Cardiac fibroblast (primary cell): Measurements from ENCODE around the gene PRDM12.

ENCODE experiments used
- DNase-seq, 2 donors: peaks; one replicate each; pipeline versions ENCODE4 v3.0.0 to v3.0.0-alpha.2; 2010; ENCODE audit warnings: low read depth in 2 of 2
- H3K4me3 ChIP-seq, 2 donors: replicated peaks in 1 of 2; 1 replicate in 1 of 2; 2 replicates in 1 of 2; pipeline ENCODE4 v1.5.1; 2011; ENCODE audit warnings: low read depth in 2 of 2, low read length in 2 of 2, mild to moderate bottlenecking in 2 of 2, moderate library complexity in 1 of 2
- CTCF ChIP-seq: IDR thresholded peaks from one replicate; pipeline ENCODE4 v1.5.1; 2011; ENCODE audit warnings: low read depth, mild to moderate bottlenecking, low read length, inconsistent platforms

The PRDM12 gene

DNA sequence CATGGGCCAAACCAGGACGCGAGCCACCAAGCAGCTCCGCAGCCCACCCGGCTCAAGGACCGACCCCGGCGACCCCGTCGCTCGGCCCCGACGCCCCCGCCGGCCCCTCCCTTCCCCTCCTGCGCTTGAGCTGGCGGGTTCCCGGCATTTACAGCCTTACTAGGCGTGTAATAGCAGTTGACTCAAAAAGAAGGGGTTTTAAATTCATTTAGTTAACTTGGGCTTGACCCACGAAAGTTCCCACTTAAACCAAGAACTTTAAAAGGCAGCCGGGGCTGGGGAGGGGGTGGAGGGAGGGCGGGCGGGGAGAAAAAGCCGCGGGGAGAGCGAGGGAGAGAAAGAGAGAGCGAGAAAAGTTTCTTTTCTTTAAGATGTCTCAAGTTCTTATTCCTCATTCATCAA, 636 bp downstream of the PRDM12 start:
- H3K4me3 ChIP-seq, result no peak overlapping the region
- TF ChIP-seq CTCF, result no peak
- no peak for DNase-seq

DNA sequence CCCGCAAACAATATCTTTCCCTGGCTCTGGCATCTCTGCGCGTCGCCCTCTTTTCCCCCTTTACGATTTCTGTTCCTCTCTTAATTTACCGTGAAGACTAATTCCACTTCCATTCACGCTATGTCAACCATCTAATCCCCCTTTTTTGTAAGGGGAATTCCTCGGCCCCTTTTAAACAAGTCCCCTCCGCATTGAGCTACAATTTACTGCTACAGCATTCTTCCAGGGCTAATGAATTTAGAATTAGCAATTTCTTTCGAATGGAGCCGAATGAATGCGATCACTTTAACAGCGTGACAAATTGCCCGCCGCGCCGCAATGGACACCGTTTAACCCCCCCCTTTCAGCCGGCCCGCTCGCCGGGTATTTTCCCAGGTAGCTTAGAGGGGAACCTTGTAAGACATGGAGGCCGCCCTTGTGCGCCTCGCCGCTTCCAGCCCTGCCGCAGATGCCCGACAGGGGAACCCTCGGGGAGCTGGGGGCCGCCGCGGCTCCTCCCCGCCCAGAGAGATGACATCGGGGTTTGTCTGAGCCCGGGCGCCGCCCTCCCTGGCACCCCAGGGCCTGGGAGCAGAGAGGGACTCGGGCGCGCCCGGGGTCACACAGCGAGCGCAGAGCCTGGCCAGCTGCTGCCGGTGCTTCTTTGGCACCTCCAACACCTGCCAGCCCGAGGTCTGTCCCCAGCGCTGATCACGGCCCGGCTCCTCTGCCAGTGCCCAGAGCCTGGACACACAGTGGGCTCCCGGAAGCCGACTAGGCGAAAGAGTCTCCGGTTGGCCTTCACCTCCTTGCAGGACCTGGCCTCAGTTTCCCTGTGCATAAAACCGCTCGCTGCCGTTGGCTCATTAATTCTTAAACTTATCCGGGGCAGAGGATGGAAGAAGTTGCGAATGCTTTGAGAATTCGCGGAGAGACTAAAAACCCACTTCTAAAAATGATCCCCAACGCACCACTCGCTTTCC, 1.3 kb downstream of the PRDM12 start:
- DNase-seq, result no peak
- H3K4me3 ChIP-seq, result no peak overlapping the region

GRCh38 chr9:130666393-130667119, 2.2 kb downstream of the PRDM12 start:
- no peak overlapping the region for H3K4me3 ChIP-seq
- TF ChIP-seq CTCF, result no peak
- no peak for DNase-seq

More for the DNA sequence above, 1.3 kb downstream of the PRDM12 start:
- TF ChIP-seq CTCF, result no peak

GRCh38 chr9:130667120-130667435, 2.7 kb downstream of the PRDM12 start:
- no peak overlapping the region for H3K4me3 ChIP-seq
- no peak for DNase-seq
- no peak for TF ChIP-seq CTCF

DNA sequence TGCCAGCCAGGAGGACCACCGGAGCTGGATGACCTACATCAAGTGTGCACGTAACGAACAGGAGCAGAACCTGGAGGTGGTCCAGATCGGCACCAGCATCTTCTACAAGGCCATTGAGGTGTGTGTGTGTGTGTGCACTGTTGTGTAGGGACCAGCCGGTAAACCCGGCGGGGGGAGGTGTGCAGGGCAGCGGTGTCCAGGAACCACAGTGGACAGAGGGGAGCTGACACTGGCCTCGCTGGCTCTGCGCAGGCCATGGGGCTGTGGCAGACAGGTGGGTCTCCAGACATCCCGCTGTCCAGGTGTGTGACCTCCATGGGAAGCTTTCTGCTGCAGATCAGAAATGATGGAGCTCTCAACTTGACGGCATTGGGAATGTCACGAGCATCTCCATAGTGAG, 3.8 kb downstream of the PRDM12 start:
- TF ChIP-seq CTCF, result no peak
- no peak overlapping the region for H3K4me3 ChIP-seq
- DNase-seq, result no peak

DNA sequence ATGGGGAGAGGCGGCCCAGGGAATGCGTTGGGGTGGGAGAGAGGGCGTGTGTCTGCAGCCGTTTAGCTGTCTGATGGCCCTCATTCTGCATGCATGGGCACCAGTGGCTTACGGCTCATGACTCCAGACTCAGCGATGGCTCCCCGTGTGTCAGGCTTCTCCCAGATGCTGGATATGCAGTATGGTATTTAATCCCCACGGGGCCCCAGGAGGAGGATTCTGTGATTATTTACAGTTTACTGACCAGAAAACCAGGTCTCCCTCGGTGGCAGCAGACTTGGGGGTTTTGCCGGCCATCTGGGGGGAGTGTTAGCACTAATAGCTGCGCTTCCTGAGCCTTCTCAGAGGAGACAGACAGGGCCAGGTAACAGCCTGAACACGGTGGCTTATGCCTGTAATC, 4.3 kb downstream of the PRDM12 start:
- H3K4me3 ChIP-seq, result no peak overlapping the region
- DNase-seq, result no peak
- TF ChIP-seq CTCF, result no peak
